RWPE1 (cell line): Measurements from ENCODE around the gene SOX21.

Source experiments
- CTCF ChIA-PET: fragments of 350-600 bp; sonication (Branson Sonifier 250); formaldehyde crosslinking; extraction: SDS; loops from one replicate; lab custom pipeline; 2021; lab: Yijun Ruan, JAX
- POLR2A ChIA-PET: fragments of 400-600 bp; formaldehyde crosslinking; extraction: SDS; loops from one replicate; lab custom pipeline; 2020; ENCODE audit warnings: antibody characterized with exemption; ENCODE audit not compliant: low non-redundant PET; lab: Yijun Ruan, JAX
- DNase-seq: peaks from one replicate; pipeline ENCODE4 v3.0.0; 2012; ENCODE audit warnings: low spot score
- H3K27ac ChIP-seq: fragments of 450-650 bp; 2 replicates; pipeline ENCODE4 v1.5.1; 2017
- TF ChIP-seq, protein P1 (sequence below): fragments of 450-650 bp; conservative IDR thresholded peaks from 2 replicates; pipeline ENCODE4 v1.5.1; 2017; ENCODE audit warnings: low read depth, mild to moderate bottlenecking

SOX21 gene

GRCh38 chr13:94673851-94674250, 38.5 kb downstream of the SOX21 start:
- ChIA-PET POLR2A (no interaction called here), CTCF (interaction anchor here (0.6 kb wide), 1 partner anchor 551 kb away, joined by 3 read pairs; no protein-coding TSS in a partner anchor)
- TF ChIP-seq, protein P1, sequence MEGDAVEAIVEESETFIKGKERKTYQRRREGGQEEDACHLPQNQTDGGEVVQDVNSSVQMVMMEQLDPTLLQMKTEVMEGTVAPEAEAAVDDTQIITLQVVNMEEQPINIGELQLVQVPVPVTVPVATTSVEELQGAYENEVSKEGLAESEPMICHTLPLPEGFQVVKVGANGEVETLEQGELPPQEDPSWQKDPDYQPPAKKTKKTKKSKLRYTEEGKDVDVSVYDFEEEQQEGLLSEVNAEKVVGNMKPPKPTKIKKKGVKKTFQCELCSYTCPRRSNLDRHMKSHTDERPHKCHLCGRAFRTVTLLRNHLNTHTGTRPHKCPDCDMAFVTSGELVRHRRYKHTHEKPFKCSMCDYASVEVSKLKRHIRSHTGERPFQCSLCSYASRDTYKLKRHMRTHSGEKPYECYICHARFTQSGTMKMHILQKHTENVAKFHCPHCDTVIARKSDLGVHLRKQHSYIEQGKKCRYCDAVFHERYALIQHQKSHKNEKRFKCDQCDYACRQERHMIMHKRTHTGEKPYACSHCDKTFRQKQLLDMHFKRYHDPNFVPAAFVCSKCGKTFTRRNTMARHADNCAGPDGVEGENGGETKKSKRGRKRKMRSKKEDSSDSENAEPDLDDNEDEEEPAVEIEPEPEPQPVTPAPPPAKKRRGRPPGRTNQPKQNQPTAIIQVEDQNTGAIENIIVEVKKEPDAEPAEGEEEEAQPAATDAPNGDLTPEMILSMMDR, result no peak
- H3K27ac ChIP-seq, result no peak overlapping the region
- DNase-seq, result no peak

GRCh38 chr13:94672400-94672799, 39.9 kb downstream of the SOX21 start:
- POLR2A ChIA-PET, result no interaction called here
- DNase-seq, result no peak
- TF ChIP-seq, protein P1, result no peak
- no peak overlapping the region for H3K27ac ChIP-seq
- CTCF ChIA-PET, result interaction anchor here (0.6 kb wide), 1 partner anchor 483 kb away, joined by 4 read pairs; no protein-coding TSS in a partner anchor

GRCh38 chr13:94667190-94667589, 45.2 kb downstream of the SOX21 start:
- H3K27ac ChIP-seq, result no peak overlapping the region
- ChIA-PET CTCF (no interaction called here), POLR2A (no interaction called here)
- TF ChIP-seq, protein P1, result no peak
- no peak for DNase-seq

GRCh38 chr13:94666065-94666464, 46.3 kb downstream of the SOX21 start:
- H3K27ac ChIP-seq, result no peak overlapping the region
- TF ChIP-seq, protein P1, result no peak
- DNase-seq, result no peak
- CTCF ChIA-PET, result no interaction called here
- POLR2A ChIA-PET, result no interaction called here

GRCh38 chr13:94664889-94665288, 47.5 kb downstream of the SOX21 start:
- TF ChIP-seq, protein P1, result no peak
- DNase-seq, result no peak
- ChIA-PET CTCF (no interaction called here), POLR2A (no interaction called here)
- H3K27ac ChIP-seq, result no peak overlapping the region

DNA sequence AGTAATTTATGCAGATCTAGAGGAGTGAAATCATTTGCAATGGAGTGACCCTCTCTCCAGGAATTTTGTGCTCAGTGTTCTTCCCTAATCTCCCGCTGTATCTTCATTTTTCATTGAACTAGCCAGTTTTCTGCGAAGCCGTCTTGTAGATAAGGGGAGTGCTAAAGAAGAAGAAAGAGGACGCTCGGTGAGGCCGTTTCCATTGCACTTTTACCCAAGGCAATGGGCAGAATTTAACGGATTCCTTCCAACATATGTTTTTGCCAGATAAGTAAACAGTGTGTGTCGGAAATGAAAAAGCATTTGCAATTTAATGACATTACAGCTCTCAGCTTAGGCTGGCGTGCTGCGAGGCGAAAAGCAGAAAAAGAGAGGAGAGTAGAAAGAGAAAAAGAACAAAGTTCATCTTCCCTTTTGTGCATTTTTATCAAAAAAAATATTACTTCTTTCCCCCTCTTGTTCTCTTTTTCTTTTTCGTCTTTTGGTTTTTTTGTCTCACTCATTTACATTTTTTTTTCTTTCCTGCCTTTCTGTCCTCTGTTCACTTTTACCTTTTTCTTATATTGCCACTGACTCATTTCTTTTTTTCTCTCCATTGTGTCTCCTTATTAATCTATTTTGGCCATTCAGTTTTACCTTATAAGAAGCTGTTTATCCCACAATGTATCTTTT, 49.9 kb downstream of the SOX21 start:
- no peak overlapping the region for H3K27ac ChIP-seq
- CTCF ChIA-PET, result interaction anchor here (0.7 kb wide), 1 partner anchor 203 kb away, joined by 3 read pairs; no protein-coding TSS in a partner anchor
- no peak for DNase-seq
- POLR2A ChIA-PET, result no interaction called here
- TF ChIP-seq, protein P1, result no peak
